HG02798 (cell line): ENCODE results near the gene RUFY2.
A peak's percentile ranks its signal among the peaks of the same experiment; 100 is the strongest.
"Not testable (repeated sequence)": the region's sequence is repeated elsewhere in the genome, so short reads cannot be mapped to it uniquely, and the experiment has no call there.

ENCODE experiments used
- ATAC-seq: cut with Tn5 transposase; IDR thresholded peaks from one replicate; pipeline ENCODE4 v1.9.1; 2021; ENCODE audit warnings: mild to moderate bottlenecking; ENCODE audit not compliant: unreplicated experiment, poor library complexity

RUFY2 gene

GRCh38 chr10:68406815-68407548 is at the start of gene RUFY2:
TSS of gene RUFY2 (minus strand) at chr10:68407277. CDS start at chr10:68407189, 88 bp downstream.
- ATAC-seq: peak; percentile 98

DNA sequence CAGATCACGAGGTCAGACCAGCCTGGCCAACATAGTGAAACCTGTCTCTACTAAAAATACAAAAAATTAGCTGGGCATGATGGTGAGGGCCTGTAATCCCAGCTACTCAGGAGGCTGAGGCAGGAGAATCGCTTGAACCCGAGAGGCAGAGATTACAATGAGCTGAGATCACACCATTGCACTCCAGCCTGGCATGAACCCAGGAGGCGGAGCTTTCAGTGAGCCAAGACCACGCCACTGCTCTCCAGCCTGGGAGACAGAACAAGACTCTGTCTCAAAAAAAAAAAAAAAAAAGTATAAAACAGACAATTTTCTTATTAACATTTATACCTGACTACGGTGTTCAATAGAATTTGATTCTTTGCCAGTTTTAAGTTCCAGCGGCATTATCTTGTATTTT is 42.6 kb upstream of the RUFY2 start:
- not testable (repeated sequence) for ATAC-seq

- no peak for ATAC-seq
These were observed 39.1 kb upstream of the RUFY2 start for GRCh38 chr10:68446179-68446578.

DNA sequence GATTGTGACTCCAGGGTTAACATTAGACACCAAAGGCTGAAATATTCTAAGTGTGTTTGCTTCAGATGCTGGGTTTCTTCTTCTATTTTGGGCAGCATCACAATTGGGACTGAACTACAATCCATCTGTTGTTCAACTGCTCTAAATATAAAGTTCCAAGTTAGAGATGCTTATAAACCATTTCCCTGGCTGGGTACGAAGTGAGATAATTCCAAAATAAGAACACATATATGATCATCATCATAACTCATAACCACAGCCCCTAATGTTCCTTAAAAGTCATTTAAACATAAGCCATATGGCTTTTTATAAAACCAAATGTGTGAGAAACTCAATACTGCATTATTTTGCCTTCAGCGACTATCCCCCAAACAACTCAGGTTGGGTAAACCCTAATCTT is 35.9 kb upstream of the RUFY2 start:
- ATAC-seq: no peak

DNA sequence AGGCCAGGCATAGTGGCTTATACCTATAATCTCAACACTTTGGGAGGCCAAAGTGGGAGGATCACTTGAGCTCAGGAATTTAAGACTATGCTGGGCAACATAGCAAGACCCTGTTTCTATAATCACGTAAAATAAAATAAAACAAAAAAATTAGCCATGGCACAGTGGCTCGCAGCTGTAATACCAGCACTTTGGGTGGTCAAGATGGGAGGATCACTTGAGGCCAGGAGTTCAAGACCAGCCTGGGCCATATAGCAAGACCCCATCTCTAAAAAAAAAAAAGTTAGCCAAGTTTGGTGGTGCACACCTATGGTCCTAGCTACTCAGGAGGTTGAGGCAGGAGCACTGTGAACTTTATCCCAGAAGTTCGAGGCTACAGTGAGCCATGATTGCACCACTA is 33.8 kb upstream of the RUFY2 start:
- no peak for ATAC-seq

DNA sequence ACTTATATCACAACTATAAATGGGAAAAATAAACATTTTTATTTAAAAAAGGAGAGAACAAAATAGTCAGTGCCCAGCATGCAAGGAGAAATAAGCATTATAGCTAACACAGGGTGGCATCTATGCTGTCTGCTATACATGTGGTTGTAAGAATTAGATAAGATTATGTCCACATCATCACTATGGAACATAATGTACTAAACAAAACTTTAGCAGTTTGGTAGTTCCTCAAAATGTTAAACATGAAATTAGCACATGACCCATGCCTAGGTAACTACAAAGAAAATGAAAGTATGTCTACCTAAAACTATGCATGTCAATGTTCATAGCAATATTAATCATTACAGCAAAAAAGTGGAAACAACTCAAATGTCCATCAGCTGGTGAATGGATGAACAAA is 28.7 kb upstream of the RUFY2 start:
- no peak for ATAC-seq

GRCh38 chr10:68434657-68435056 is 27.6 kb upstream of the RUFY2 start:
- ATAC-seq: no peak

DNA sequence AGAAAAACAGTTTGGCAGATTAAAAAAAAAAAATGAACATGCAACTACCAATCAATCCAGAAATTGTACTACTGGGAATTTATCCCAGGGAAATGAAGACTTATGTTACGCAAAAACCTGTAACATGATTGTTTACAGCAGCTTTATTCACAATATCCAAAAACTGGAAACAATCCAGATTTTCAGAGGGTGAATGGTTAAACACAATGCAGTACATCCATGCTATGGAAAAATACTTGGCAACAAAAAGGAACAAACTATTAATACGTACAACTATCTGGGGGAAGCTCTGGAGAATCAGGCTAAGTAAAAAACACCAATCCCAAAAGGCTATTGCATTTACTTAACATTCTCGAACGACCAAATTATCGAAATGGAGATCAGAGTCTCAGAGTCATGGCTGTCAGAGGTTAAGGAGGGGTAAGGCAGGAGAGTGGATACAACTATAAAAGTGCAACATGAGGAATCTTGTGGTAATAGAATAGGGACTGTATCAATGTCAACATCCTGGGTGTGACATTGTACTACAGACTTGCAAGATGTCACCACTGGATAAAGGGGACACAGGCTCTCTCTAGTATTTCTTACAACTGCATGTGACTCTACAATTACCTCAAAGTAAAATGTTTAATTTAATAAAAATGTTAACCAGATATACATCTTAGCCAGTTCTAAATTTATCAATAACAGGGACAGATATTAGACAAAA is 21.5 kb upstream of the RUFY2 start:
- no peak for ATAC-seq

GRCh38 chr10:68424454-68425014 is 17.5 kb upstream of the RUFY2 start:
- no peak for ATAC-seq

GRCh38 chr10:68423522-68423921 is 16.4 kb upstream of the RUFY2 start:
- no peak for ATAC-seq

GRCh38 chr10:68419376-68419775 is 12.3 kb upstream of the RUFY2 start:
- no peak for ATAC-seq

GRCh38 chr10:68408898-68409518 is 1.9 kb upstream of the RUFY2 start:
- ATAC-seq: no peak

GRCh38 chr10:68406111-68406814 is 814 bp downstream of the RUFY2 start:
- peak; percentile 32 for ATAC-seq

DNA sequence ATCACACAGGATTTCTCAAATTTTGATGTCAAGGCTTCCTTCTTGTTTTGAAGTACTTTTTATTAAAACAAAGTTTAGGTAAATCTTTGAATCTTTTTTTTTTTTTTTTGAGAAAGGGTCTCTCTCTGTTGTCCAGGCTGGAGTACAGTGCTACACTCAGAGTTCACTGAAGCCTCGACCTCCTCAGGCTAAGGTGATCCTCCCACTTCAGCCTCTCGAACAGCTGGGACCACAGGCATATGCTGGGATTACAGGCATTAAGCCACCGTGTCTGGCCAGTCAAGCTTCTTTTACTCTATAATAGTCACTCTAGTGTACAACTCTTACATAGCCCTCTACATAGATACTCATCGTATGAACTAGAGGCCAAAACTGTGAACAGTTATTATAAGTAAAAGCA is 3.4 kb downstream of the RUFY2 start:
- ATAC-seq: no peak

- ATAC-seq: no peak
These were observed 4.8 kb downstream of the RUFY2 start for GRCh38 chr10:68402276-68402675.

- no peak for ATAC-seq
These were observed 10.1 kb downstream of the RUFY2 start for GRCh38 chr10:68397005-68397404.

DNA sequence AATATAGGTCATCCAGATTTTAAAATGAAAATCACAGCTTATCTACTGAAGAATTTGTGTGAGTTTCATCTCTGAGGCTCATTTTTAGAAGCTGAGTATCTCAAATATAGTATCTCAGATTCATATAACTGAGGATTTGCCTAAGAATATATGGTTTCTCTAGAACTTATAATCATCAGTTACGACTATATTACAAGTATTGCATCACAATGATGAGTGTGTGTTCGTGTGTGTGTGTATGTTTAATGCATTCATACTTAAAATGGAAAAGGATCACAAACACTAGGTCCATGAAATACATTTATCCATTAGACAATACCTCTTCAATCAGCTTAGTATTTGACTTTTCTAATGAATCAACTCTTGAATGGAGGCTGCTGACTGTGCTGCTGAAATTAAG is 21.3 kb downstream of the RUFY2 start:
- no peak for ATAC-seq

DNA sequence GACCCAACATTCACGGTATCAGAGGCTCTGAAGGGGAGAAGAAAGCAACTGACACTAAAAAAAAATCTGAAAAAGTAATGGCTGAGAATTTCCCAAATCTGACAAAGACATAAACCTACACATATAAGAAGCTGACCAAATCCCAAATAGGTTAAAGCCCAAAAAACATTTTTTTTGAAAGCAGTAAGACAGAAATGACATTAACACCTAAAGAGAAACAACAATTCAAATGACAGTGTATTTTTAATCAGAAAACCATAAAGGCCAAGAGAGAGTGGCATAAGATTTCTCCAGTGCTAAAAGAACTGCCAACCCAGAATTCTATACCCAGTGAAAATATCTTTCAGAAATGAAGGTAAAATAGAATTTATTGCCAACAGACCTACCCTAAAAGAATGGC is 35.5 kb downstream of the RUFY2 start:
- no peak for ATAC-seq

DNA sequence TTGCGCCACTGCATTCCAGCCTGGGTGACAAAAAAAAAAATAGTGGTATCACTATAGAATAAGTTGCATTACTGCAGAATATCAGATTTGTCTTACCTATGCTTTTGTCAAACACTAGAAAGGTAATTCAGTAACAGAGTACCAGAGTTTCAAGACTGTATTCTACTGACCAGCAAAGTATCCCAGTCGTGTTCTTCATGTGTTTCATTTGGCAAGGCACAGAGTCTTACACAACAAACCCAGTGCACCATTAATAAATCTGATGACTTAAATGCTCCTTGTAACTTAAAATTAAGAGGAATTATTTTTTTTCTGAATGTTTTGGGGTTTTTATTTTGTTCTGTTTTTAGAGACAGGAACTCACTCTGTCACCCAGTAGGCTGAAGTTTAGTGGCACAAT is 40.0 kb downstream of the RUFY2 start:
- no peak for ATAC-seq

GRCh38 chr10:68366600-68366999 is 40.5 kb downstream of the RUFY2 start:
- no peak for ATAC-seq

- ATAC-seq: no peak
These were observed 41.5 kb downstream of the RUFY2 start for GRCh38 chr10:68365611-68366010.
